Choroid plexus epithelial cell (primary cell): ENCODE data around the gene PLA2G3.

Source experiments
- DNase-seq: peaks from one replicate; pipeline ENCODE4 v3.0.0-alpha.2; 2010; ENCODE audit warnings: low read depth
- H3K4me3 ChIP-seq: 2 replicates; pipeline ENCODE4 v1.5.1; 2011; ENCODE audit warnings: low read depth, mild to moderate bottlenecking, control low read depth, low read length, moderate library complexity
- TF ChIP-seq, protein P1 (sequence below): conservative IDR thresholded peaks from 2 replicates; pipeline ENCODE4 v1.5.1; 2011; ENCODE audit warnings: low read depth, mild to moderate bottlenecking, control low read depth, inconsistent platforms, low read length, moderate library complexity

Gene PLA2G3

GRCh38 chr22:31148488-31148887 is 8.2 kb upstream of the PLA2G3 start:
- H3K4me3 ChIP-seq: no peak overlapping the region
- peak; percentile 77 for DNase-seq
- TF ChIP-seq, protein P1, sequence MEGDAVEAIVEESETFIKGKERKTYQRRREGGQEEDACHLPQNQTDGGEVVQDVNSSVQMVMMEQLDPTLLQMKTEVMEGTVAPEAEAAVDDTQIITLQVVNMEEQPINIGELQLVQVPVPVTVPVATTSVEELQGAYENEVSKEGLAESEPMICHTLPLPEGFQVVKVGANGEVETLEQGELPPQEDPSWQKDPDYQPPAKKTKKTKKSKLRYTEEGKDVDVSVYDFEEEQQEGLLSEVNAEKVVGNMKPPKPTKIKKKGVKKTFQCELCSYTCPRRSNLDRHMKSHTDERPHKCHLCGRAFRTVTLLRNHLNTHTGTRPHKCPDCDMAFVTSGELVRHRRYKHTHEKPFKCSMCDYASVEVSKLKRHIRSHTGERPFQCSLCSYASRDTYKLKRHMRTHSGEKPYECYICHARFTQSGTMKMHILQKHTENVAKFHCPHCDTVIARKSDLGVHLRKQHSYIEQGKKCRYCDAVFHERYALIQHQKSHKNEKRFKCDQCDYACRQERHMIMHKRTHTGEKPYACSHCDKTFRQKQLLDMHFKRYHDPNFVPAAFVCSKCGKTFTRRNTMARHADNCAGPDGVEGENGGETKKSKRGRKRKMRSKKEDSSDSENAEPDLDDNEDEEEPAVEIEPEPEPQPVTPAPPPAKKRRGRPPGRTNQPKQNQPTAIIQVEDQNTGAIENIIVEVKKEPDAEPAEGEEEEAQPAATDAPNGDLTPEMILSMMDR: no peak

DNA sequence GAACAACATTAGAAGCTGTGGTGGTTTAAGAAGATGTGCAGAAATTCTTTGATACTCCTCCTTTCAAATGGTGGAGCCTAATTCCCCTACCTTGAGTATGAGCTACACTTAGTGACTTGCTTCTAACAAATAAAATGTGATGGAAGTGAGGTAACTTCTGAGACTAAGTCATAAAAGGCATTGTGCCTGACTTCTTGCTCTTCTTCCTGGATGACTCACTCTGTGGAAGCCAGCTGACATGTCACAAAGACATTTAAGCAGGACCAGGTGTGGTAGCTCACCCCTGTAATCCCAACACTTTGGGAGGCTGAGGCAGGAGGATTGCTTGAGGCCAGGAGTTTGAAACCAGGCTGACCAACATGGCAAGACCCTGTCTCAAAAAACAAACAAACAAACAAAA is 3.9 kb upstream of the PLA2G3 start:
- TF ChIP-seq, protein P1: no peak
- no peak overlapping the region for H3K4me3 ChIP-seq
- no peak for DNase-seq

DNA sequence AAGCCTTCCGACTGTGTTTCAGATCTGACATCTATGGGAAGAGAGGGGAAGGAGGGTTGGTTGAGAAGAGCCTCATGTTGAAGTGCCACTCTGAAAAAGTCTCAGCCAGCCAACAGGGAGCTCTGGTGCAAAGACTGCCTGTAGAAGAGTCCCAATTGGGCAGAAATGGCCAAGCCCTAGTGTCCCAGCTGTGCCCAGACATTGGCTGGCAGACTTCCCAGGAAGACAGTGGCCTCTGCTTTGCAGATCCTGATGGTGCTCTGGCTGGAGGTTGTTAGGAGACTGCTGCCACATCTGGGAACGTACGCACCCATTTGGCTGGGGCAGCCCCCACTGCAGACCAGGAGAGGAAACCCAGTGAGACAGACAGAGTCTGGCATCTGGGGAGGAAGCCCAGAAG is 3.2 kb upstream of the PLA2G3 start:
- no peak for DNase-seq

GRCh38 chr22:31143038-31143437 is 2.7 kb upstream of the PLA2G3 start:
- no peak for DNase-seq
- TF ChIP-seq, protein P1: no peak
- no peak overlapping the region for H3K4me3 ChIP-seq

More for the DNA sequence above, 3.2 kb upstream of the PLA2G3 start:
- TF ChIP-seq, protein P1: no peak
- no peak overlapping the region for H3K4me3 ChIP-seq

DNA sequence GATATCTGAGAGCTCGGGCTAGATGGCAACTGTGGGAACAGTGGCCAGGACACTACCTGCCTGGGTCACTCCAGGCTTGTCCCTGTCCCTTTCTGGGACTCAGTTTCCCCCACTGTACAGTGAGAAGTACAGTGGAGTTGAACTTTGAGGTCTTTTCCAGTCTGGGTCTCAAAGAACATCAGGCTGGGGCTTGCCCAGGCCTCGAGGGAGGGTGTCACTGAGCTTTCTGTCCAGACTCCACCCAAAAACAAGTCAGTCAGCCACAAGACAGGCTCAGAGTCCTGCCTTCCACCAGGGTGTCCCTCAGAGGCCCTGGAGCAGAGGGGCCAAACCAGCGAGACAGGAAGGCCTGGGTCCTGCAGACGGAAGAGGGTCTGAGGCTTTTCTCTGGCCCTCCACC is 2.0 kb upstream of the PLA2G3 start:
- no peak for DNase-seq
- TF ChIP-seq, protein P1: no peak
- H3K4me3 ChIP-seq: no peak overlapping the region

DNA sequence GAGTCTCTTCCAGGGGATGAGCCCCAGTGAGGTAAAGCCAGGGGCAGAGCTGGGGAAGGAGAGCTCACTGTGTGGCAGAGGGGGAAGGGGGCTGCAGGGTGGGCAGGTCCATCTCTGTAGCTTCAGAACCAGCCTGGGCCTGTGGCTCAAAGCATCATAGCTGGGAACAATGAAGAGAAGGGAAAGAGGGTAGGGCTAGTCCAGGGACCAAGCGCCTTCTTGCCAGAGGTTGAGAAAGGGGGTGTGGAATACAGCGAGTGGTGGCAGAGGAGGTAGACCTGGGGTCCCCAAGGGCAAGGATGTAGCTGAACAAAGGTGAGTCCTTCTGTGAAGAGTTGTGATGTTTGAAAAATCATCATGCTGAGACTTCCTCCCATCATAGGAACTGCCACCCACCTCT is 1.2 kb upstream of the PLA2G3 start:
- TF ChIP-seq, protein P1: no peak
- DNase-seq: no peak
- no peak overlapping the region for H3K4me3 ChIP-seq

GRCh38 chr22:31140746-31141145 is 438 bp upstream of the PLA2G3 start:
- H3K4me3 ChIP-seq: no peak overlapping the region
- TF ChIP-seq, protein P1: no peak
- no peak for DNase-seq
